GM21526 (cell line): ENCODE measurements around the gene SHISA6.

Experiments used
- ATAC-seq: cut with Tn5 transposase; IDR thresholded peaks from one replicate; pipeline ENCODE4 v1.9.1; 2021; ENCODE audit warnings: moderate library complexity; ENCODE audit not compliant: unreplicated experiment, low FRiP score

Gene SHISA6

DNA sequence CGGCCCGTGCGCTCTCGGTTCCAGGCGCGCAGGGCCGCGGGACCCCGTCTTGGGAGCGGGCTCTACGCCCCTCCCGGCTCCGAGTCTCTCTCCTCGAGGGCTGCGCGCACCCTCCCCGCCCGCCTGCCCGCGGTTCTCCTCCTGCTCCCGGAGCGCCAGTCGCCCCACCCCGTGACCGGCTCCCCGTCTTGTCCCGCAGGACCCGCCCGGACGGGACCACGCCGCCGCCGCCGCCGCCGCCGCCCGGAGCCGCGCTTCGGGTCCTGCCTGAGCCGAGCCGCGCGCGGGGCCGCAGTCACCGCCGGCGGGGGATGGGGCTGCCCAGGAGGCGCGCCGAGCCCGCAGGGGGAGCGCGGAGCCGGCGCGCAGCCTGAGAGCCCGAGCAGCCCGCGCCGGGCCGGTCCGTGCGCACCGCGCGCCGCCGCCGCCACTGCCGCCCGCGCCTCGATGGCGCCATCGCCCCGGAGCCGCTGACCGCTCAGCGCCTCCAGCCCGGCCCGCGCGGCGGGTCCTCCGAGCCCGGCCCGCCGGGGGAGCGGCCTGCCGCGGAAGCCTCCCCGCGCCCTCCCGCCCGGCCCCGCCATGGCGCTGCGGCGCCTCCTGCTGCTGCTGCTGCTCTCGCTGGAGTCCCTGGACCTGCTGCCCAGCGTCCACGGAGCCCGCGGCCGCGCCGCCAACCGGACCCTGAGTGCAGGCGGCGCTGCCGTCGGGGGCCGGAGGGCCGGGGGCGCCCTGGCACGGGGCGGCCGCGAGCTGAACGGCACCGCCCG lies at the start of gene SHISA6:
SHISA6 (plus strand) TSS at position 373 of the 770 bp plus-strand sequence.
- no peak for ATAC-seq

DNA sequence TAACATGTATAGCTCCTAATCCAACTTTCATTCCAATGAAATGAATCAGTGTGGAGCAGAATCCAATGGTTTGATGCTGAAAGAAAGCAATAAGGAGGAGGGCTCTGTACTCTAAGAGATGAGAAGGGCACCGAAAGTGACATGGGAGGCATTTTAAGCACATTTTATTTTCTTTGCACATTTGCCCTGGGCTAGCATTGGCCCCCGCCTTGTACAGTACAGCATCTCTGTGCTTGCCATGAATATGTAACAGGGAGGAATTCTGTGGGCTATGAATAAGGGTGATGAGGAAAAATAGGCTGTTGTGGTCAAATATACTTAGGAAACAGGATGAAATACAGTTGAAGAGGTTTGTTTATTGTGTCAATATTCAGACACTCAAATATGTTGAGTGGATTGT lies 45.2 kb upstream of the SHISA6 start:
- ATAC-seq, result no peak

DNA sequence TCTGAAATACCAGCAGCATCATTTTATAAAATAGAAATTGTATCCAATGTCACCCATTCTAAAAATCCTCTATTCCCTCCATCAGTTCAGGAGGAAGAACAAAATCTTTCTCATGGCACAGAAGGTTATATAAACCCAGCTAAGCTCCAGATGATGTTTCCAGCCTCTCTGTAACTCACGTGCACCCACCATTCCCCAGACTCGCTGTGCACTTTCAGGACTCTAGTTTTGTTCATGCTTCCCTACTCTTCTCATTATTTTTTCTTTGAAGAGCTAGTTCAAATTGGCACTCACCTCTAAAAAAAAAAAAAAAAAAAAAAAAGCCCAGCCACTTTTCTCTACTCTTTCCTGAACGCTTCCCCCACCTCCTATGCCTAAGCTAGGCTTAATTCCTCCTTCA lies 36.0 kb upstream of the SHISA6 start:
- no peak for ATAC-seq

DNA sequence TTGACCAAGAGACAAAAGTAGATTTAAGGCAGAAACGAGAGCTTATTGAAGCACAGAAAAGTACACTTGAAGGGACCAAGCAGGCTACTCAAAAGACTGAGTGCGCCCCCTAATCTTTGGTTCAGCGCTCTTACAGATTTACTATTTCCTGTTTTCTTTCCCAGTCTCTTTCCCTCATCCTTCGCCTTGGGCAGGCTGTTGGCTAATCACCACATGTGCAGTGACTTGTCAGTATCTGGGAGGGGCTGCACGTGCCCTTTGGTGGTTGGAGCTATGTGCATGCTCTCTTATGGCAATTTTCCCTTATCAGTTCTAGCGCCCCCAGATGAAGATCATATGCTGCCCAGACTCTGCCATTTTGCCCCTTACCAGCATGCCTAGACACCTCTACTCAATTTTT lies 35.4 kb upstream of the SHISA6 start:
- no peak for ATAC-seq

DNA sequence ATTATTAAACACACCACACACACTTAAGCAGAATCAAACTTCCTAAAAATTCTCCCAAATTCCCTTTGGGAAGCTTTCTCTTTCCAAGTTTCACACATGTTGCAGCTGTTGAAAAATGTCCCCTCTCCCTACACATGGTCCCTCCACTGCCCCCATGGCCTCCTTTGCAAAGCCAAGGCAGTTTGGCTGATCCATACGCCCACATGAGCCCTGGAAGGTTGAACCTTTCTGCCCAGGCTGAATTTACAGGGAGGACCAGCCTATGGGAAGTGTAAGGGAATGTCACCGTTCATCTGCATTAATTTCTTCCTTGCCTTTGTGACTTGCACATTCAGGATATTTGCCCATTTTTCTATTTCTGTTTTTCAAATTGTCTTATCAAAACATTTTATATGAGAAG lies 31.1 kb upstream of the SHISA6 start:
- no peak for ATAC-seq

DNA sequence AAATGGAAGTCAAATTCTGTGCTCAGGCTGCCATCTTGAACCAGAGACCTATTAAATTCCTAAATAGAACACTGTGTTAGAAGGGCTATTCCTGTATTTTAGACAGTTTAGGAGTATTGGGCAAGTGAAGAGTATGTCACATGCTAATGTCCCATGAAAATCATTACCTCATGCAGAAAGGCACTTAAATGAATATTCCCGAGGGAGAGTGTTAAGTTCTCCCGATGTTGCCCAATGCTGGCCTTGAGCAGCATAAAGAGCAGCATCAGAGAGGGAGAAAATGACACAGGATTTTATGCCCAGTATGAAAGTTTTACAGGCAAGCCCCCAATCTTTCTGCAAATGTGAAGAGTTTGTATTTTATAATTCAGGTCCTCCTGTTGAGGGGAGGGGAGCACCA lies 28.2 kb upstream of the SHISA6 start:
- no peak for ATAC-seq

DNA sequence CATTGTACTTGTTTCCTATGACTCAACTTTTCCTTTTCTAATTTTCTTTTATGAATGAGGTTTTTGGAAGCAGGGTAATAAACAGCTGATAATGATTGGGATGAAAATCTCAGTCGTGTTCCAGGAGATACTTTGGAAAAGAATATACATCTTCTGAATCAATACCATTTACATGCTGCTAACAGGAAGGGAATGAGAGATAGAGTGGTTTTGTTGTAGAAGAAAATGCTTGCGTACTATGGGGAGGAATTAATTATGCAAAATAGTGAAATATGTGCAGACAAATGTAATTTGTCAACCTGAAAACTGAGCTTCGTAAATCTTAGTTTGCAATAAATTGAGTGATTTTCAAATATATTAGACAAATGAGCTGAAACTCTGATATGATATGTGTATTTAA lies 24.0 kb upstream of the SHISA6 start:
- ATAC-seq, result no peak

DNA sequence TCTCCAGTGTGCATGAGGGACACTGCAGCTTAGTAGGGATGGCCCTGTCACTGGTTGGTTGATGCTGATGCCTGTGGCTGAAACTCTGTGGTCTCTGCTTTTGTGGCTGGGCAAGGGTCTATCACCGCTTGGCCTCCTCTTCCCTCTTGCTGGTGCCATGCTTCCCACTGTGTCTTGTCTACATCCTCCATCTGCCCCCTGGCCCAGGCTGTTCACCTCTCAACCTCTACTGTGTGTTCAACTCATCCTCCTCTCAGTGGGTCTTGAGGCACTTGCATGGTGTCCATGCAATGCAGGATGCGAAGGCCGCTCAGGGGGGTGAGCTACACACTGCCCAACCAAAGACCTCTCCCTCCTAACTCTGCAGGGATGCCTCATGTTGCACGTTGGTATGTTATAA lies 19.8 kb upstream of the SHISA6 start:
- ATAC-seq, result no peak

DNA sequence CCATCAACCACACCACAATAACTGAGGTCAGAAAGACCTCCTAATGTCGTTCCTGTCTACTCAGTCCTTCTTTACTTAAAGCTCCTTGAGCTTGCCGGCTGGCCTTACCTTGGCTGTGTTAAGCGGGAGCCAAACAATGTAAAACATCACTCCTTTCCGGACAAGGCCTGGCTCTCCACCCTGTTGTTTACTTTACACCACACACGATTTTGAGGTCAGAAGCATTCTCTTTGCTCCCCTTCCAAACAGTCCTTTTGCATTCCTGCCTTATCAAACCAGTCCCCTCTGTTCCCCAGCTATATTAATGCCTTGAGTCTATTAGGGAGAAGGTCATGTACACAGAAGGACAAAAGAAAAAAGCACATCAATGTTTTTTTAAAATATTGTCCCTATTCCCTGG lies 19.3 kb upstream of the SHISA6 start:
- ATAC-seq, result no peak

DNA sequence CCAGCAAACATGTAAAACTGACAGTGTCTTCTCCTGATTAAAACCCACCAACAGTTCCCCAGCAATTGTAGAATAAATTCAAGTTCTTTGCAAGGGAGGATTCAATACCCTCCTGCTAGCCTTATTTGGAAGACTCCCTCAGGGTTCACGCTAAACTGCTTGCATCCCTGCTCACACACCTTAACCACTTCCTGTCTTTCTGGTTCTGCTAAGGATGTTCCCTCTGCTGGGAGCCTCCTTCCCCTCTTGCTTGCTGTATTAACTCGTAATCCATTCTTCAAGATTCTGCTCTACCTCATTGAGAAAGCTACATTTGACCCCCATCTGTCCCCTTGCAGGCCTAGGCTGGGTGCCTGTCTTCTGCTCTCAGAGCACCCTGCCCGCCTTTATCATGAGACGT lies 2.3 kb upstream of the SHISA6 start:
- ATAC-seq, result no peak

DNA sequence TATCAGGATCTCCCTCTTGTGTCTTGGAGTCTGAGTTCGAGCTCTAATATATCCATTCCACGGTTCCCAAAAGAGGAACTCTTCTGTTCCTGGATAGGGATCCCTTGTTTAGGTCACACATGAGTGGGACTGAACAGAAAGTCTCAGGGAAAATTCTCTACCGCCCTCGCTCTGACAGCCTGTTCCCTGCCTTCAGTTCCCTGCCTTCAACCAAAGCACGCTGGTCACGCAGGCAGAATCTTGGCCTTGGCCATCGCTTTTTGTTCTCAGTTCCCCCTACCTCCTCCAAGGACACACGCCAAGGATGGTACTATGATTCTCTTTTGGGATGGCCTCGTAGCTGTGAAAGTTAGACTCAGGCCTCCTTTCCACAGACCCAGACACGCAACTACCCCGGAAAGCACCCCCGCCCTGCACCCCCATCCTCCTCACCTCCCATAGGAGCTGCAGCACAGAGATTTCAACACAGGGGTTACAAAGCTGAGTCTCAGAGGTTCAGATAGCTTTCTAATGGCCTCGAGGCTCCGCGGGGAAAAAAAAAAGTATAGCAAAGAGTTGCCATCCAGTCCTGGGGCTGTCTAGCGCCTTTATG lies 1.5 kb upstream of the SHISA6 start:
- no peak for ATAC-seq

DNA sequence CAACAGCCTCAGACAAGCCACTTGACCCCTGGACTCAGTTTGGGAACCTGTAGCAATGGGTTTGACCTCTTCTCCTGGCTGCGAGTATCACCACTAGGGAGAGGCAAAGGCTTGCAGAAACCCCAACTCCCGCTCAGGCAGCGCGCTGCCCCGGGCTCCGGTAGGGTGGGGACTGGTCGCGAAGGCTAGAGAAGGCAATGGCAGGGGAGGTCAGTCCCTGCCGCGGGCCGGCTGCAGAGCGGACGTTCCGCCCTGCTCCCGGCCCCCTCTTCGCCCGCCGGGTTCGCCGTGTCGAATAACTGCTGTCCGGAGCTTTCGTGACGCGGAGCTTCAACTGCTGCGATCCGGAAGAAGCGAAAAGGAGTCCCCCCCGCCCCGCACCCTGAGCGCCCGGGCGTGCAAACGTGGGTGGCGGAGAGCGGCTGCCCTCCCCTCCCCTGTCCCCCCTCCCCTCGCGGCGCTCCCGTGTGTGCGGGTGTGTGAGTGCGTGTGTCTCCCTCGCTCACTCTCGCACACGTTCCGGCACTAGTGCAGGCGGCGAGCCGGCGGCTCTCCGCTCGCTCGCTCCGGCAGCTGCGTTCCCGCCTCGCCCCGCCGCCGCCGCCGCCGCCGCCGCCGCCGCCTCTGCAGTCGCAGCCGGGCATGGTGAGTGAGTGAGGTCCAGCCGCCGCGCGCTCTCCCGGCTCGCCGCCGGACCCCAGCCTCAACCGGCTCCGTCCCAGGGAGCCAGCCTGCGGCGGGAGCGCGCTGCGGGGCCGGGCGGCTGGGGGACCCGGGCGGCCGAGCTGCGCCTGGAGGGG lies 772 bp upstream of the SHISA6 start:
- no peak for ATAC-seq

DNA sequence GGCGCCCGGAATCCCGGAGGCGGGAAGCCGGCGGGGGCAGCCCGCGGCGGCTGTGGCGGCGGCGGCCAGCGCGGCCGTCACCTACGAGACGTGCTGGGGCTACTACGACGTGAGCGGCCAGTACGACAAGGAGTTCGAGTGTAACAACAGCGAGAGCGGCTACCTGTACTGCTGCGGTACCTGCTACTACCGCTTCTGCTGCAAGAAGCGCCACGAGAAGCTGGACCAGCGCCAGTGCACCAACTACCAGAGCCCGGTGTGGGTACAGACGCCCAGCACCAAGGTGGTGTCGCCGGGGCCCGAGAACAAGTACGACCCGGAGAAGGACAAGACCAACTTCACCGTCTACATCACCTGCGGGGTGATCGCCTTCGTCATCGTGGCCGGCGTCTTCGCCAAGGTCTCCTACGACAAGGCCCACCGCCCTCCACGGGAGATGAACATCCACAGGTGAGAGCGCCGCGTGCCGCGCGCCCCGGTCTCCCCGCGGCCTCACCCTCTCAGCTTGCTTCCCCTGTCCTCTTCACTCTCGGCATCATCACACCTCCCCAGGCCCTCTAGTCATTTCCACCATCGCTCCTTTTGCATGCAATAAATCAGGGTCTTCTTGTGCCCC lies 706 bp downstream of the SHISA6 start:
- ATAC-seq, result no peak

DNA sequence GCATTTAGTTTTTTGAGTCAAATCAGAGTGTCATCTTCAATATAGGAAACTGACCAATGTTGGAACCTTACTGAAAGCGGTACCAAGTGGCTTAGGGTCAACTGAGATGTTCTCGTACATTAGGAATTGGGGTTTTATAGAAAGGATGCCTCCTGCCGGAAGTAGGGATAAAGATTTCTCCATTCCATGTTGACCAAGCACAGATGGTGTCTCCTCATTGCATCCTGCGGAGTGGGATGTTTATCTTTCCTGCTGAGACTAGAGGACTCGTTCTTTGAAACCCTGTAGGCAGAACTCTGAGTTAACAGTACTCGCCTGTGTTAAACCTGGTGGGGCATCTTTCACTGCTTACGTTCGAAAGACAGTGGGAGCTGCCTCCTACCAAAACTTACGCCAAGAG lies 1.4 kb downstream of the SHISA6 start:
- no peak for ATAC-seq

DNA sequence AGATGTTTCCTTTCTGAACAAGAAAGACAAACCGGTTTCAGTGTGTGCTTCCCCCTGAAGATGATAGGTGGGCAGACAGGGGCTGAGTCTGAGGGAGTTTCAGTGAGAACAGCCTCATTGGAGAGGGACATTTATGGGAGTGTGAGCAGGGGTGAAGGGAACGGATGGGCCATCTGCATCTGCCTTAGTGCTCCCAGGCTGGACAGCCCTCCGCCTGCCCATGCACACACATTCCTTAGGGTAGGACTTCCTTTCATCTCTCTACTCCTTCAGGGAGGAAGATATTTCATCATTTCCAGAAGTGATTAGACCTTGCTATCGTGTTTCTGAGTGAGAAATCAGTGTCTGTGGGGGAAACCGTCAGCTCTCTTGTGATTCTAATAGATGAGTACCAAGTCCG lies 3.8 kb downstream of the SHISA6 start:
- no peak for ATAC-seq

DNA sequence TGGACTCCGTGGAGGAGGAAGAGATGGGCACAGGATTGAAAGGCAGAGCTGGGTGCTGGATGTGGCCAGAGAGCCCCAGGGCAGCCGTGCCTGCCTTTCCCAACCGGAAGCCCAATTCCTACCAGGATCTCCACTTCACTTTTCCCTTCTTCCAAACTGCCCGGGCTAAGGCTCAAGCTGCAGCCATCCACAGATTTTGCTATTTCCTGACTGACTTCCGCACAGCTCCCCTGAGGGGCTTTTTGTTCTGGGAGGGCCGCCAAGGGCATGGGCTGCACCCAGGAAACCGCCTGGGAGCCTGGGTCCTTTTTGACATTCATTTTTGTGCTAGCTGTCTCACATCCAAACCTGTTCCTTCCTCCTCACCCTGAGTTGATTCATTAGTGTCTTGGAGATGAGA lies 4.2 kb downstream of the SHISA6 start:
- ATAC-seq, result no peak

DNA sequence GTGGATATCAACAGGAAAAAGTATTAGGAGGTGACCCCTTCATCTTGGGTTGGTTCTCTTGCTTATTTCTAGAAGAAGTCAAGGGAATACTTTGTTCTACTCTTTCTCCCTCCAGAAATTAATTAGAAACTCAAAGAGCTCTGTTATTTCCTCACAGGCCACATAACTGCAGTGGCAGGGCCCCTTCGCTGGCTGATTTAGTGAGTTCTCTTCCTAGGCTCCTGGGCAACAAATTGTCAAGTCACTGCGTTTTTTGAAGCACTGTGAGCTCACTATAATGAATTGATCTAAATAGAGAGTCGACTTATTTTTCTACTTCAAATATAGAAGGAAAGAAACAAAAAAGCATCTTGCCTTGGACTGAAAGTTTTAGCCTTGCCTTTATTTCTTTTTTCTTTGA lies 4.8 kb downstream of the SHISA6 start:
- ATAC-seq, result no peak

DNA sequence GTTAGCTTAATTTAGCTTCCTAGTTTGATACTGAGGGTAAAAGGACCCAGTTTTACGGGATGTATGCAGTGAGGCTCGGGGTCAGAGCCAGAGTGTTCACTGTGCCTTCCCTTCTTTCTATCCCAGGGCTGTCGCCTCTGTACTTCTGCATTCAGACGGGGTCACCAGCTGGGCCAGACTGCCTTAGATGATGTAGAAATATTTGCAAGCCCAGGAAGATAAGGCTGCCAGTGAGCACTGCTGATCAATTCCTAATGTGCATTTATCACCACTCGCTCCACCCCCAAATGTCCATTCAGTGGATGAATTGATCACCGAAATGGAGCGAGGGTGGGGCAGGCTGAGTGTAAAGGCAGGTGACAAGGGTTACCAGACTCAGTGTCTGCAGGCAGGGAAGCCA lies 9.1 kb downstream of the SHISA6 start:
- no peak for ATAC-seq

DNA sequence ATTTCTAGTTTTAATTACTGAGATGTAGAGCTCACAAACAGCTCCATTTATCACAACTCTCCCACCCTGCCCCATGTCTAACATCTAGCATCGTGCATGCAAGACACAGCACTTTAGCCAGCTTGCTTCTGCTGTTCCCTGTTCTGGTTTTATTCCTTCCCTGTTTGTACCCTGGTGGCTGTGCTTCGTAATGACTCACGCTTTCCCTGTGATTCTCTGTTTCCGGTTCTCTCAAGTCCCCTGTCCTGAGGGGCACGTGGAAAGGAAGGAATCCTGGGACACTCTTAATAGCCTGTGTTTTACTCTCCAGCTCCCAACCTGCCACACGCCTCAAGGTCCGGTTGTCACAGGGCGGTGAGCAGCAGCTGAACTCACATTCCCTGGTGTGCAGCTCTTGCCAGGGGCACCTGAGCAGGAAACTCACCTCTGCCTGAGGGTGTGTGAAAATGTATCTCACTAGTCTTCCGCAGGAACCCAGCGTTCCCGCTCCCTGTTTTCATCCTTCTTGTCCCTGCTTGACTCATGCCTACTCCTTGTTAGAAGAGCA lies 10.6 kb downstream of the SHISA6 start:
- no peak for ATAC-seq

DNA sequence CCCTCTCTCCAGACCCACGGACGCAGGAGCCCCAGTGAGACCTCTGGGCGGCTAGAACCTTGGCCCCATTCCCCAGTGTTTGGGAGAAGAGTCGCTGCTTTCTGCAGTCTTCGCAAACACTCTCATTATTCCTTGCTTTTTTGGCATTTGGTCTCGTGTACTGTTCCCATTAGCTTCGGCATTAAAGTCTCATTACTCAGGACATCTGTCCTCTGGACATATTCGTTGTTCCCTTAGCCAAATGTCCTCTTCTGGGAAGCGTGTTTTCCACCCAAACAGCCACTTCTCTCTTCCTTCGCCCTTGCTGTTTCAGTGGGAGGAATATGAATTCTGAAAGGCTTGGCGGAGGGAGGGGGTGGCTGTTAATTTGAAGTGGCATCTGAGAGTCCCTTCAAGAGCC lies 11.1 kb downstream of the SHISA6 start:
- ATAC-seq, result no peak

DNA sequence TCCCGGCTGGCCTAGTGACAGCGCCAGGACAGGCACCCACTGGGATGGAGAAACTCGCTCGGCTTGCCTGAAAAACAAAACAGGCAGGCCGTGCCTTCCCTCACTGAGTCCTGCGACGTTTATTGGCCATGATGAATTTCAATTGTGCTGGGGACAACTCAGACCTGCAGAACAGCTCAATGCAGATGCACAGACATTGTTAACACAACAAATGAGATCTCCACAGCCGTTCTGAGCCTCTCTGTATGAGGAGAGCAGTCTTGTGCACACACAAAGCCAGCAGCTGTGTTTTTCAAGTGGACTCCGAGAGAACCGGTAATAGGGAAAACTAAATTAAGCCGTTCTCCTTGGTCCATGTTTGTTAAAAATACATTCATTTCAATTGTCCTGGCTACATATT lies 15.9 kb downstream of the SHISA6 start:
- no peak for ATAC-seq
